ENCODE measurements around the gene PDE6A.

- TF ChIP-seq CTCF (IDR thresholded peaks at IDR 0.05): no peak
- no peak for TF ChIP-seq POLR2A (IDR thresholded peaks at IDR 0.05)
- TF ChIP-seq EP300 (IDR thresholded peaks at IDR 0.05): no peak
Measured at GRCh38 chr5:149840226-149840825, 104.3 kb downstream of the PDE6A start.

Measured in ovary (tissue), 3 donors.